Ishikawa (cell line): ENCODE data around the gene SLC15A3.

Experiments
- CEBPB ChIP-seq: IDR thresholded peaks from 2 replicates; pipeline ENCODE4 v1.6.1; 2012
- CREB1 ChIP-seq: IDR thresholded peaks from 2 replicates; pipeline ENCODE4 v1.6.1; 2012; ENCODE audit warnings: low read depth
- EGR1 ChIP-seq: IDR thresholded peaks from 2 replicates; pipeline ENCODE4 v1.6.1; 2012
- EP300 ChIP-seq: IDR thresholded peaks from 2 replicates; pipeline ENCODE4 v1.6.1; 2012; ENCODE audit warnings: borderline replicate concordance
- FOXM1 ChIP-seq: IDR thresholded peaks from 2 replicates; pipeline ENCODE4 v1.6.1; 2012; ENCODE audit warnings: low read depth, borderline replicate concordance
- NFIC ChIP-seq: IDR thresholded peaks from 2 replicates; pipeline ENCODE4 v1.6.1; 2012
- RAD21 ChIP-seq: IDR thresholded peaks from 2 replicates; pipeline ENCODE4 v1.6.1; 2012; ENCODE audit warnings: low read depth
- REST ChIP-seq: IDR thresholded peaks from 2 replicates; pipeline ENCODE4 v1.6.1; 2012; ENCODE audit warnings: low read depth, mild to moderate bottlenecking
- TAF1 ChIP-seq: IDR thresholded peaks from 2 replicates; pipeline ENCODE4 v1.6.1; 2012; ENCODE audit warnings: low read depth, mild to moderate bottlenecking
- TCF12 ChIP-seq: IDR thresholded peaks from 2 replicates; pipeline ENCODE4 v1.6.1; 2012; ENCODE audit warnings: low read depth
- TEAD4 ChIP-seq: IDR thresholded peaks from 2 replicates; pipeline ENCODE4 v1.6.1; 2012
- USF1 ChIP-seq: IDR thresholded peaks from 2 replicates; pipeline ENCODE4 v1.6.1; 2012
- YY1 ChIP-seq: IDR thresholded peaks from 2 replicates; pipeline ENCODE4 v1.6.1; 2012; ENCODE audit warnings: low read depth
- ZBTB7A ChIP-seq: IDR thresholded peaks from 2 replicates; pipeline ENCODE4 v1.6.1; 2012; ENCODE audit warnings: low read depth
- TF ChIP-seq, protein P1 (sequence below): IDR thresholded peaks from 2 replicates; pipeline ENCODE4 v1.6.1; 2012

SLC15A3 gene

GRCh38 chr11:60910281-60910687, 41.7 kb downstream of the SLC15A3 start:
- TF ChIP-seq CREB1 (no peak), TAF1 (no peak), EP300 (no peak), CEBPB (no peak), USF1 (no peak), ZBTB7A (no peak), YY1 (no peak), NFIC (no peak), RAD21 (no peak), TCF12 (no peak), FOXM1 (no peak), EGR1 (no peak), REST (no peak), TEAD4 (no peak)
- TF ChIP-seq, protein P1, sequence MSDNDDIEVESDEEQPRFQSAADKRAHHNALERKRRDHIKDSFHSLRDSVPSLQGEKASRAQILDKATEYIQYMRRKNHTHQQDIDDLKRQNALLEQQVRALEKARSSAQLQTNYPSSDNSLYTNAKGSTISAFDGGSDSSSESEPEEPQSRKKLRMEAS, result no peak

- TF ChIP-seq REST, result no peak
- TF ChIP-seq TAF1, result no peak
- no peak for TF ChIP-seq RAD21
- TF ChIP-seq YY1, result no peak
- no peak for TF ChIP-seq CREB1
- no peak for TF ChIP-seq CEBPB
- no peak for TF ChIP-seq TEAD4
- no peak for TF ChIP-seq USF1
- TF ChIP-seq ZBTB7A, result no peak
- TF ChIP-seq, protein P1, result no peak
- no peak for TF ChIP-seq EP300
- no peak for TF ChIP-seq FOXM1
- no peak for TF ChIP-seq EGR1
- no peak for TF ChIP-seq TCF12
- TF ChIP-seq NFIC, result no peak
Observed at GRCh38 chr11:60908803-60909202, 43.2 kb downstream of the SLC15A3 start.

DNA sequence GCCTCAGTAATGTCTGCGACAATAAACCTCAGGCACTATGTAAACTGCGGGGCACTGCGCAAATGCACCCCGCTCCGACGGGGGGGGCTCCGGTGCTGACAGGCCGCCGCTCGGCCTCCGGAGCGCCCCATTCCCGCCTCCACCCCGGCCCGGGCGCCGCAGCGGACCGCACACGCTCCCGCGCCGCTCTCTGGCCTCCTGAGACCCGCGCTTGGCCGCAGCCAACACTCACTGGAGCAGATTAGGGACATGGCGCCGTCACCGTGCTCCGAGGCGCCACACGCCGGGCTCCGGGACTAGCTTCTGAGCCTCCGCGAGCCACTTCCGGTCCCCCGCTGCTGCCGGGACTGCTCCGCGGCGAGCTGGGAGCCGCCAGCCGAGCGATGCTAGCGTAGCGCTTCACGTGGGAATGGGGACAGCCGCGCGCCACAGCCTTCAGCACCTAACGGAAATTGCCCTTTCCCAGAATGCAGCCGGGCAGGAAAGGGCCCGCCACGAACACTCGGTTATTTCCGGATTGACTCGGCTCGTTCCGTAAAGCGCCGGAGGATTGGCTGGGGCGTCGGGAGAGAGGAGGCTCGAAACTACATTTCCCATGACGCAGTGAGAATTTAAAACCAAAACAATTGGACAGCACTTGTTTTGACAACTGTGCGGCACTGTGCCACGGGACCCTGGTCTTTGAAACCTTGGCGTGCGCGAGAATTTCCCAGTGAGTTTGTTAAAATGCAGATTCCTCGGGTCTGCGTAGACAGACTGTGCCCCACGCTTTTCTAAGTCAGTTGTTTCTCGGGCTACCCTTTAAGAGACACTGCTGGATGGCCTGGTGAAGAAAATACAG, 45.6 kb downstream of the SLC15A3 start, which contains the start of gene PRPF19:
Gene PRPF19, minus strand, starts transcription at position 454 of the 841 bp plus-strand sequence. Its CDS starts 203 bp downstream, at position 251.
- TF ChIP-seq TAF1 (peak; percentile 84), TEAD4 (no peak), YY1 (peak; percentile 35; the same call in 1 of the 2 replicates), CEBPB (no peak), FOXM1 (peak; percentile 73; the same call in 1 of the 2 replicates), RAD21 (no peak), EGR1 (no peak), ZBTB7A (no peak), TCF12 (peak; percentile 64), REST (no peak), EP300 (no peak), USF1 (peak; percentile 52), NFIC (0 out of 2 replicates have a peak, but pooled peaks have one; percentile 12), CREB1 (peak; percentile 34; the same call in 1 of the 2 replicates)
- TF ChIP-seq, protein P1, result peak; percentile 93
